PFSK-1 (cell line): Measurements from ENCODE around the gene STK24.

Source experiments
- FOXP2 ChIP-seq: optimal IDR thresholded peaks from 2 replicates; pipeline ENCODE3; 2011; ENCODE audit warnings: borderline replicate concordance, control low read depth, inconsistent platforms; ENCODE audit not compliant: insufficient read depth; ENCODE audit errors: extremely low read length, extremely low read depth
- POLR2AphosphoS5 ChIP-seq: IDR thresholded peaks from 2 replicates; pipeline ENCODE4 v1.6.1; 2012; ENCODE audit warnings: low read depth, mild to moderate bottlenecking, control low read depth, low read length, moderate library complexity
- REST ChIP-seq, 2 experiments: IDR thresholded peaks; 2 replicates each; pipeline versions ENCODE4 v1.6.1 to v1.8.0; 2011 to 2012; ENCODE audit warnings: low read depth in 2 of 2, low read length in 2 of 2, control low read depth in 1 of 2, inconsistent platforms in 1 of 2, mild to moderate bottlenecking in 1 of 2, moderate library complexity in 1 of 2; ENCODE audit not compliant: insufficient read depth in 1 of 2
- SIN3A ChIP-seq: IDR thresholded peaks from 2 replicates; pipeline ENCODE4 v1.6.1; 2012; ENCODE audit warnings: mild to moderate bottlenecking, low read length, moderate library complexity, borderline replicate concordance; ENCODE audit not compliant: insufficient read depth
- TAF1 ChIP-seq: IDR thresholded peaks from 2 replicates; pipeline ENCODE4 v1.6.1; 2012; ENCODE audit warnings: low read length, control low read depth, borderline replicate concordance; ENCODE audit not compliant: insufficient read depth

The STK24 gene

GRCh38 chr13:98521461-98522247 is 55.3 kb downstream of the STK24 start:
- TF ChIP-seq SIN3A (no peak), TAF1 (no peak), FOXP2 (no peak), POLR2AphosphoS5 (no peak), REST (IDR thresholded peaks at IDR 0.05; ENCODE audit: insufficient read depth in 1 of 2, low read depth in 2 of 2, low read length in 2 of 2) (no peak)

- TF ChIP-seq POLR2AphosphoS5 = no peak
- no peak for TF ChIP-seq TAF1
- no peak for TF ChIP-seq FOXP2
- no peak for TF ChIP-seq SIN3A
- TF ChIP-seq REST (IDR thresholded peaks at IDR 0.05; ENCODE audit: insufficient read depth in 1 of 2, low read depth in 2 of 2, low read length in 2 of 2) = no peak
Observed at GRCh38 chr13:98520674-98521449, 56.0 kb downstream of the STK24 start.

GRCh38 chr13:98519976-98520375 is 56.9 kb downstream of the STK24 start:
- no peak for TF ChIP-seq FOXP2

- TF ChIP-seq TAF1 = no peak
- no peak for TF ChIP-seq POLR2AphosphoS5
- no peak for TF ChIP-seq REST (IDR thresholded peaks at IDR 0.05; ENCODE audit: insufficient read depth in 1 of 2, low read depth in 2 of 2, low read length in 2 of 2)
- TF ChIP-seq SIN3A = no peak
- TF ChIP-seq FOXP2 = no peak
Observed at GRCh38 chr13:98517576-98518310, 59.2 kb downstream of the STK24 start.

- no peak for TF ChIP-seq REST (IDR thresholded peaks at IDR 0.05; ENCODE audit: insufficient read depth in 1 of 2, low read depth in 2 of 2, low read length in 2 of 2)
- TF ChIP-seq TAF1 = no peak
- TF ChIP-seq SIN3A = no peak
- TF ChIP-seq POLR2AphosphoS5 = no peak
- TF ChIP-seq FOXP2 = no peak
Observed at GRCh38 chr13:98515818-98516465, 61.0 kb downstream of the STK24 start.
